ENCODE results near the gene CADM1.

- TF ChIP-seq POLR2A (IDR thresholded peaks at IDR 0.05) = no peak
- TF ChIP-seq, protein P1, sequence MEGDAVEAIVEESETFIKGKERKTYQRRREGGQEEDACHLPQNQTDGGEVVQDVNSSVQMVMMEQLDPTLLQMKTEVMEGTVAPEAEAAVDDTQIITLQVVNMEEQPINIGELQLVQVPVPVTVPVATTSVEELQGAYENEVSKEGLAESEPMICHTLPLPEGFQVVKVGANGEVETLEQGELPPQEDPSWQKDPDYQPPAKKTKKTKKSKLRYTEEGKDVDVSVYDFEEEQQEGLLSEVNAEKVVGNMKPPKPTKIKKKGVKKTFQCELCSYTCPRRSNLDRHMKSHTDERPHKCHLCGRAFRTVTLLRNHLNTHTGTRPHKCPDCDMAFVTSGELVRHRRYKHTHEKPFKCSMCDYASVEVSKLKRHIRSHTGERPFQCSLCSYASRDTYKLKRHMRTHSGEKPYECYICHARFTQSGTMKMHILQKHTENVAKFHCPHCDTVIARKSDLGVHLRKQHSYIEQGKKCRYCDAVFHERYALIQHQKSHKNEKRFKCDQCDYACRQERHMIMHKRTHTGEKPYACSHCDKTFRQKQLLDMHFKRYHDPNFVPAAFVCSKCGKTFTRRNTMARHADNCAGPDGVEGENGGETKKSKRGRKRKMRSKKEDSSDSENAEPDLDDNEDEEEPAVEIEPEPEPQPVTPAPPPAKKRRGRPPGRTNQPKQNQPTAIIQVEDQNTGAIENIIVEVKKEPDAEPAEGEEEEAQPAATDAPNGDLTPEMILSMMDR (IDR thresholded peaks at IDR 0.05) = no peak
- TF ChIP-seq EP300 (IDR thresholded peaks at IDR 0.05) = no peak
Observed at GRCh38 chr11:115267871-115268270, 236.3 kb downstream of the CADM1 start.
